Measurements from ENCODE around the gene PXMP4.

PXMP4 gene

GRCh38 chr20:33653218-33653899, 66.8 kb downstream of the PXMP4 start:
- DNase-seq, result peak; percentile 26 to 60 (median 32)
